Dermis microvascular lymphatic vessel endothelial cell (primary cell): ENCODE results near the gene HIC1. TPM values are rescaled to one million over a fixed set of nuclear protein-coding genes. Genes with fewer than 3 reads are reported as not detected.
A peak's percentile ranks its signal among the peaks of the same experiment; 100 is the strongest.

ENCODE experiments used
- DNase-seq, 2 donors: peaks; one replicate each; pipeline versions ENCODE4 v3.0.0 to v3.0.0-alpha.2; 2010; ENCODE audit warnings: low read depth in 2 of 2
- total RNA-seq: library from RNA; depleted of rRNA; stranded (reverse); fragments of >200 nt; gene quantifications from 2 replicates; pipeline ENCODE4 v1.2.1, GENCODE V29; 2014

Gene HIC1
- total RNA-seq, 1 donor from 2014 or later: 37.4 TPM

DNA sequence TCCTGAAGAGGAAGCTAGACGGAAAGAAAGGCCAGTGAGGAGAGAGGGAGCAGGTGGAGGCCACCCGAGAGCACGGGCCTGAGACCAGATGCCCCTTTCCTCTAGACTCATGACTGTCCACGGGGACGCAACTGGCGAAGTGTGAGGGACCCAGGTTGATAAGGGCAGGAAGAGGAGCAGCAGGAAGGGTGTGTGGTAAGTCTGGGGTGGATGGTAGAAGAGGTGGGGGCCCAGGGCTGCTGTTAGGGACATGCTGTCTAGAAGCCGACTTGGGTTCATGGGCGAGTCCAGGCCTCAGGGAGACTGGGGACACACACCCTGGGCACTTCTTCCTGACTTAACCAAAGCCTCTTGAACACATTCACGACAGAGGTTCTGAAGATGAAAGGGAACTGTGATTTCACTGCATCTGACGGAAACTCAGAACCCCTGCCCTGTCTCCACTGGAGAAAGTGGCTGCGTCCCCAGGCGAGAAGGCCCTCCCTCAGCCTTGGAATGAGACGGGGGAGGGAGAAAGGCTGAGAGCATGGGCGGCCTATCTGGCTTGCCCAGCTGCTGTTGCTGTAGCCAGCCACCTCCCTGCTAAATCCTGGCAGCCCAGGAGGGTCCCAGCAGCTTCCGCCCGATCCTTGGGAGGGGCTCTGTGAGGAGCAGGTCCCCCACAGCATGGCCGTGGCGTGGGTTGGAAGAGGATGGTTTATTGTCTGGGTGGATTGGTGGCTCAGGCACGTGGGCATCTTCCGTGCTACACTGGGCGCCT, 6.0 kb downstream of the HIC1 start:
- DNase-seq: peak in 1 of 2 donors; percentile 17

DNA sequence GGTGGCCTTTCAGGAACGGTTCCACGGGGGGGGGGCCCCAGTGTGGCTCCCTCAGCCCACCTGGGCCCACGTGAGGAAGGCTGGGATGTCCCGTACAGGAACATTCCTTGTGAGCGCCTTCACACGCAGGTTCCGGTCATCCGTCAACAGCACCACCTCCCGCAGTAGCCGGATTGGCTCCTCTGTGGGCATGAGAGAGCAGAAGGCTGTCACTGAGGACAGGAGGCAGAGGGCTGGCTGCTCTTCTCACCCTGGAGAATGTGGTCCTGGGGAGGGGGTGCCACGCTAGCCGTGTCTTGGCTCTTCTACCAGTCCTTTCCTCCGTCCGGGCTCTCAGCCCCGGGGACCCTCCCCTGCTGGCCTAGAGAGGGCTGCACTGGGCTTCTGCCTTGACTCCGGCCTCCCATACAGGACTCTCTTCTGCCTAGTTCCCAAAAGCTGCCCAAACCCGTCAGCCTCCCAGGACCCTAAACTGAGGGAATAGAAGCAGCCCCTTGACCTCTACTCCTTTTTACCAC, 6.6 kb downstream of the HIC1 start:
- no peak for DNase-seq

DNA sequence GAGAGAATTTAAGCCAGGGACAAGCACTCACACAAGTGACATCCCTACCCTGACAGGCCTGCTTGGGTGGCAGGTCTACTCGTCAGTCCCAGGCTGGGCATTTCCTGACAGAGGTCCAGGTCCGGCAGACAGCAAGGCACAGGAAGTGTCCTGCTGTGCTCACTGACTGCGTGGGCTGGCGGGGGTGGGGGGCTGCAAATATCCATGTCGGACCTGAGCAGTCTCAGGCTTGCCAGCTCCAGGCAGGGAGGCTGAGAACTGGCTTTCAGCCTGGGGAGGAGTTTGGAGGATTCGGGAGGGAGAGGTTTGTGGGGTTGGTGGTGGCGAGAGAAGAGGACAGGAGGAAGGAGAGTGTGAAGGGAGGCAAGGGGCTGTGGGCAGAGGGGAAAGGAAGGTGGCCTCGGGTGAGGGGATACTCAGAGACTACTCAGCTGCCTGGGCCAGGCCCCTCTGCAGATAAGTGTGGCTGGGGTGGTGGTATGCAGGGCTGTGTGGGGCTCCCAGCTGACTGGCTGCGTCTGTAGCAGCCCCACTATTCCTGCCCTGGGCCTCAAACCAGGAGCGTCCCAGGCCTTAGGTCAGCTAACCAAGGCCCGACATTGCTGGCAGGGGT, 7.8 kb downstream of the HIC1 start:
- DNase-seq: peak in 1 of 2 donors; percentile 68

DNA sequence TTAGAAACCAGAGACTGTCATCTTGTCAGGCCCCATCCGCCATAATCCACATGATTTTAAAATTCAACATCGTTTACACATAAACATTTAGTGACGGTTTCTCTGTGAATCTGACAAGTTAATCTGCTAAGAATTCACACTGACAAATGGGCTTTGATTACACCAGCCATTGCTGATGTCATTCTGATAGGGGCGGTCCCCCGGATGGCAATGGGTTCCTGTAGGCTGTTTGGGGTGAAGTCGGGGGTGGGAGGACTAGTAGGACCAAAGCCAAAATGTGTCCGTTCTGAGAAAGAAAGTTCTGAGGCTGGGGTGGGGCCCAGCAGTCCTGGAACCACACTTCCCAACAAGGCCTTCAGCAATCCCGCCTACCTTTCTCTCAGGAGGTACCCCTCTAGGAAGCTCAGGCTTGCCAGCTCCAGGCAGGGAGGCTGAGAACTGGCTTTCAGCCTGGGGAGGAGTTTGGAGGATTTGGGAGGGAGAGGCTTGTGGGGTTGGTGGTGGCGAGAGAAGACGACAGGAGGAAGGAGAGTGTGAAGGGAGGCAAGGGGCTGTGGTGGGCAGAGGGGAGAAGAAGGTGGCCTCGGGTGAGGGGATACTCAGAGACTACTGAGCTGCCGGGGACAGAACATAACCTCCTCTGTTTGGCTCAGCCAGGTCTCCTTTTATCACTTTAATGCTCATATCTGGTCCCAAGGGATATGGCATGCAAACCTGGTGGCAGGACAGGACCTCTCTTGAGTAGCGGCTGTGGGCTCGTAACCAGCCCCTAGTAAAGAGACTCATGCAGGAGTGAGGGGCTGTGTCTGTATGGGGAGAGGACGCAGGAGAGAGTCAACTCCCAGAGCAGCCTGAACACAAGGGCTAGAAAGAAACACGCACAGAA, 8.6 kb downstream of the HIC1 start:
- peak in 1 of 2 donors; percentile 29 for DNase-seq

DNA sequence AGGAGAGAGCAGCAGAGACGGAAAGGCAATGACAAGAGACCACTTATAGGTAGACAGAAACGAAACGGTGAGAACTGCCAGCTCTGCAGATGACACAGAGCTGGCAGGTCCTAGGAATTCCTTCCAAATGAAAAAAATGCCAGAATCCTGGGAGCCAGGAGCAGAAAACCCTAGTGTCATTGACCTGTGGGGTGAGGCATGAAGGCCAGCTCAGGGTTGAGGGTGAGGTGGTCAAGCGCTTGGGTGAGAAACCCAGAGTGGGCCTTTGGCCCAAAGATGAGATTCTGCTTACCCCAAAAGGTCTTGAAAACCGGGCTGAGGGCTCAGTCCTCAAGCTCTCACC, 9.2 kb downstream of the HIC1 start:
- DNase-seq: no peak

DNA sequence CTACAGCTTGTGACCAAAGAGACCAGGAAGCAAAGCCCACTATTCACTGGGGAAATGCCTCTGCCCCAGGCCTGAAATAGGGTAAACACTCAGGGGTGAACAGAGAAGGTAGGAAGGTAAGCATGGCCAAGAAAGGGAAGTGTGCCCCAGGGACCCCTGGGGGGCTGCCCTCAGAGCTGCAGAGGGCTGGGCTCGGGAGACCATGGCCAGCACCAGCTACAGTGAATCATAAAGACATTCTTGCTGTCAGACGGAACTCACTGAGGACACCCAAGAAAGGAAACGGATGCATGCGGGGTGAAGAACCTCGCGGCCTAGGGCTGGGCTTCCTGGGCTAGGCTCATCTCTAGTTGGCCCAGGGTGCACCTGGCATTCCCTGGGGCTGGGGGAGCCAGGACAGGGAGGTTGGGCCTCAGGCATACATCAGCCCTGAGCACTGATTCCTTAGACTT, 9.6 kb downstream of the HIC1 start:
- no peak for DNase-seq

DNA sequence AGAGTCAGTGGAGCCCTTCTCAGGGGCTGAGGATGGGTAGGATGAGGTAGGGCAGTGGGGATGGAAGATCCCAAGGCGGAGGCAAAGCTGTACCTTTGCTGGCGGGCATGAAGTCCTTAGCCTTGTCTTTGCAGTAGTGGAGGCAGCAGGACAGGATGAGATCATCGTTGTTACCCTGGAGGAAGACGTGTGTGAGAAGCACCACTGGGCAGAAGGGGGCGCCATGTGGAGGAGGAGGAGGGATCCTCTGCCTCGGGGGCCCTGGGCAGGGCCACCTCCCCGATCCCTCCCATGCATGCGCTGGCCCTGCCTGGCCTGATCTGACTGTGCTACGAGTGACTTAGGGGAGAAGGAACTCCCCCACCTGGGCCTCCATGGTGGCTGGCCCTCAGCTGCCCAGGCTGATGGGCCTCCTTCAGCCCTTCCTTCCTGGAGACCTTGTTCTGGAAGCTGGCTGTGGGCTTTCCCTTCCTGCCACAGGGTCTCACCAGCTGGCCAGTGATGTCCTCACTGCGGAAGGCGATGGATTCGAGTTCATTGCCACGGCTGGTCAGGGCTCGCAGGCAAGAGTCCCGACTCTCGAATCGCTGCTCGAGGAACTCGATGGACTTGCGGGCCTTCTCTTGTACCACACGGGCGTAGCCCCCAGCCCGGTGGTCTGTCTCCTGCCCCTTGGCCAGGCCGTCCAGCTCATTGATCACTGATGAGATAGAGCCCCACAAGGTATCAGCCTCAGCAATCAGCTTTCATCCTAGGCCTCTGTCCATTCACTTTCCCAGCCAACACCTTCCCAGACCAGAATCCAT, 10.3 kb downstream of the HIC1 start:
- peak in 1 of 2 donors; percentile 86 for DNase-seq

DNA sequence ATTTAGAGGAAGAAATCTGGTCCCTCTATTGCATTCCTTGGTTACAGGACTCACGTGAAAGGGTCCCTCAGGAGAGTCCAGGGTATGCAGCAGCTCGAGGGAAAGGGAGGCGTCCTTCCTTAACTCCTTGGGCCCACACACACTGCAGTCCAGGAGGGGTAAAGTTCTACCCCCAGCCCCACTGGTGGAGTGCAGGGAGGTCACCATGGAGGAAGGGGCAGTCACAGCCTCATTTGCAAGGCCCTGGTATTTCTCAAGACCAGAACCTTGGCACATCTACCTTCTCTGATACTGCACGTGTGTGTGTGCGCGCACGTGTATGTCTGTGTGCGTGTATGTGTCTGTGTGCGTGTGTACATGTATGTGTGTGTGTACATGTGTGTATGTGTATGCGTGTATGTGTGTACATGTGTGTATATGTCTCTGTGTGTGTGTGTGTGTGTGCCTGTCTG, 11.1 kb downstream of the HIC1 start:
- no peak for DNase-seq

DNA sequence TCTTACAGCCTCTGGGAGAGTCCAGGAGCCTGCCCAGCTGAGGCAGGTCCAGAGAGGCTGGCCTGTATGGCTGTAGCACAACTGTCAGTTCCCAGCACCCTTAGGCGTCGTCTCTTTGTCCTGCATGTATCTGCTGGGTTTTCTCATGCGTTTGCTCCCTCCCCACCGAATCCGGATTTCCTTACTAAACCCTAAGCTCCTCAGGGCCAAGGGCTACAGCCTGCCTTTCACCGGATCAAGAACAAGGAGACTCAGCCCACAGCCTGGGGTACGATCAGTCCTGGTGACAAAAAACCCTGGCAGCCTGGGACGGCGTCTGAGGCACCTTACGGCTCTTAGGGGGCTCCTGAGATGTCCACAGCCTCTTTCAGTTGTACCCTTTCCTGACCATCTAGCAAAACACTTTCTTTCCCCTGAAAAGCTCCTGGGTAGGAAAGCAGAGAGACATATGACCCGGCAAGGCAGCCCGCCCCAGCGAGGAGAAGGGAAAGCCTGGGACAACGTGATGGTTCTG, 12.2 kb downstream of the HIC1 start:
- DNase-seq: peak in 1 of 2 donors; percentile 35

DNA sequence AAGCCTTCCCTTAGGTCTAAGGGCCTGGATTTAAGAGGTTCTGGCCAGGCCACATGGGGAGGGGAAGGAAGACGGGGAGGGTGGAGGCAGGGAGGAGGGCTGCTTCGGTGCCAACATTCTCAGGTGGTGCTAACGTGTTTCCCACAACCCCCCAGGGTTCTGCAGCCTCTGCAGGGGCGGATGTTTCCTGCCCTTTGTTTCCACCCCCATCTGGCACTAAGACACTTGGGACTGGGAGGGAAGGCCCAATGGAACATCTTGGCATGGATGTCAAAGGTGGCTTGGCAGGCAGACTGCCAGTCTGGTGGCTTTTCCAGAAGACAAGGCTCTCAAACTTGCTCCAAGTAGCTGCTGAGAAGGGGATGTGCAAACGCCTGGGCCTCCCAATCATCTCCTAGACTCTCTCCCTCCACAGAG, 12.7 kb downstream of the HIC1 start:
- DNase-seq: peak in 1 of 2 donors; percentile 82

DNA sequence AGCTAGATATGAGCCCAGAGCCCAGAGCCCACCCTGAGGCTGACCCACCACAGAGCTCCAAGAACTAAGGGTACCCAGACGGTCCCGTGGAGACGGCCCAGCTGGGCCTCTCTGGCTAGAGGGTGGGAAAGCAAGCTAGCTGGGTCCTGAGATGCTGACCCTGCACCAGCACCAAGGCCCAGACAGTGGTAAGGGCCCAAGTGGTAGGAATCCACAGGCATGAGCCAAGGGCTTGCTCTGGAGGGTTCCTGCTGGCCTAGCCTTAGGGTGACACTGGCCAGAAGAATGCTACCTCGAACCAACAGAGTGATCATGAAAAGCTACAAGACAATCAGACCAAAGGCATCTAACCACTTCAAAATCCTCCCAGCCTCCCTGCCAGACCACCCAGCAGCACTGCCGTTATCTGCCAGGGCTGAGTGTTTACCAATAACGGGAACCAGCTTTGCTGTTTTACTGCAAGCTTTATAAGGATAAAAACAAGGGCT, 13.2 kb downstream of the HIC1 start:
- no peak for DNase-seq

DNA sequence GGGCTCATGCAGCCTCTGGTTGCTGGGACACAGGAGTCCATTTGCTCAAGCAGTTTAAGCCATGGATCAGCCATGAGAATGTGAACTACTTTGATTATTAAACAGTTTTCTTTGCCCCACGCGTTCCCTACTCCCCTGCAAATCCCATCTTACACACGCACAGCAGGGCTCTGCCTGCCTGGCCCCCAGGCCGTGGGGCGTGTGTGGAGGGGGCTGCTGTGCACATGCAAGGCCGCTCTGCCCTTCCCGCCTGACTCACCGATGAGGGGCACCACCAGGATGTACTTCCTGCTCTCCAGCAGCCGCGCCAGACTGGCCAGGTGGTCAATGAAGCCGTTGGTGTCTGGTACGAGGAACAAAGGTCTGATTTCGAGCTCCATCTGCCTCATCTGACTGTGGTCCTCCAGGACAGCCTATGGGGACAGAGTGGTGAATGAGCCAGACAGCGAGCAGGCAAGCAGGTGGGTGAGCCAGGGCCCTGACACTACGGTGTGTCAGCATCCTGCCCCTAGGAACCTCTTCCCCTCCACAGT, 13.7 kb downstream of the HIC1 start:
- DNase-seq: peak in 1 of 2 donors; percentile 89

DNA sequence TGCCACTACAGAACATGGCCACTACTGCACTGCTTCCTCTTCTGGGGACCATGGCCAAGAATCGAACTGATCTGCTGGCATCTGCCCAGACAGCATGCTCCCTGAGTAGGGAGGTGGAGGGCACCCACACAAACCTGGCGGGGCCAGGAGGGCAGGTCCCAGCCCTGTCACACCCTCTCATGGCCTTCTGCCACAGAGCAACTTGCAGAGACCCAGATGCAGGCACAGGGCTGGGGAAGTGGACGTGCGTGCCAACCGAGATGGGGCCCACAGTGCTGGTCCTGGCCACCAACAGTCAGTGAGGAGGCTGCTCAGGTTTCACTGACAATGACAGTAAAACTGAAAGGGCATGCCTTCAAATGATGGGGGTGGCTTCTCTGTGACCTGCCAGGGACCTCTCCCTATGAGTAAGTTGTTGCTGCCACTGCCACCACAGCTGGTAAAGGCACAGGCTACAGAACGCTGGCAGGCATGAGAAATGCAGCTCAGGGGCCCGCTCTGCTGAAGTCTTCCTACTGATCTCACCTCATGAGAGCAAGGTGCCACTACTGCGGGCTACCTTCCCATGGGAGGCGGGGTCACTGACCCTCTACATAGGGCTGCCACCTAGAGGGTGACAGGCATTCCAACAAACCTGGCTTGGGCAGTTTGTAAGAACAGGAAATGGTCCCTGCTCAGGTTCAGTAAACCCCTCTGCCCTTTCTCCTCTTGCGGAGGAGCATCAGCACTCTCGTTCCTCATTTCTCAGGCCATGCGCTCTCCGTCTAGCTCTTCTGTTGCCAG, 15.5 kb downstream of the HIC1 start:
- no peak for DNase-seq

DNA sequence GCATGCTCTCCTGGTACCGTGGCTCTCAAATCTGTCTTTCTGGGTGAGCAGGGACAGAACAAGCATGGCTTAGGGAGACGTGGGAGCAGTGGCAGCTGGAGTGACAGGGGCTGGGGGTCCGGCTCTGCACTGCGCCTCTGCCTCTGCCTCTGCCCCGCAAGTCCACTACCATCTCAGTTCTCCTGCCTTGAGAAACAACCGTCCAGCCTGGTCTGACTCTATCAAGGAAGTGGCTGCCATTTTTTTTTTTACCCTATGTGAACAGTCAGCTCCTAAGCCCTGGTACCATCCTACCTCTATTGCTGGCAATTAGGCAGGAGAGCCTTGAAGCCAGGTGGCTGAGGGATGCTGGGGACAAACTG, 16.1 kb downstream of the HIC1 start:
- DNase-seq: no peak

DNA sequence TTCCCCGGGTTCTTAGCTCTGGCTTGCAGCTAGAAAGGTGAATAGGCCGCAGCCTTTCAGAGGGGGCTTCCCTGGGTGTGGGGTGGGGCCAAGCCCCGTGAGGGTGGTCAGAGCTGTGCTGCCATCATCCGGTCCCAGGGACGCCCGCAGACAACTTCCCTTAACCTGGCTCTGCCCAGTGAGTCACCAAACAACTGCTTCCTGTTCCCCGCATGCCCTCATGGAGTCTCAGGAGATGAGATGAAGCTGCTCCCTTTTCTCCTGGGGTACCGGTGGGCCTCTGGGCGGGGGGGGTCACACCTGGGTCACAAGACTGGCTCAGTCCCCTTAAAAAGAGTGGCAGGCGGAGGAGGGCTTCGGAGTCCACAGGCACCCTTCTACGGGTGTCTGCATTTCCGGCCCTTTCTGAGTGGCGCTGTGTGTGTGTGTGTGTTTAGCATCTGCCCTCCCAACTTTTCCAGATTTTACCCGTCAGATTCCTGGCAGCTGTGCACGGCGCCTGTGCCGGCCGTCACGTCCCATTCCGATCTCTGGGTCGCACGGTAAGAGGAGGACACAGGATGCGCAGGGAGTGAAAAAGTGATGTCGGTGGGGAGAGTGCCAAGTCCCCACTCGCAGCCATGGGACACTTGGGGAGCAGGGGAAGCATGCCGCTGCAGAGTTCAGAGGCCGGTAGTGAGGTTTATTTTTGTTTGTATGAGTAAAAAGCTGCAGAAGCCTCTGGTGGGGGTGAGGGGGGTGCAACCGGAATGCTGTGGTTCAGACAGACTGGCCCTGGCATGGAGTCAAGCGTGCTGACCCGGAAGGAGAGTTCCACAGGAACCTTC, 16.8 kb downstream of the HIC1 start:
- peak; percentile 87 to 93 for DNase-seq

DNA sequence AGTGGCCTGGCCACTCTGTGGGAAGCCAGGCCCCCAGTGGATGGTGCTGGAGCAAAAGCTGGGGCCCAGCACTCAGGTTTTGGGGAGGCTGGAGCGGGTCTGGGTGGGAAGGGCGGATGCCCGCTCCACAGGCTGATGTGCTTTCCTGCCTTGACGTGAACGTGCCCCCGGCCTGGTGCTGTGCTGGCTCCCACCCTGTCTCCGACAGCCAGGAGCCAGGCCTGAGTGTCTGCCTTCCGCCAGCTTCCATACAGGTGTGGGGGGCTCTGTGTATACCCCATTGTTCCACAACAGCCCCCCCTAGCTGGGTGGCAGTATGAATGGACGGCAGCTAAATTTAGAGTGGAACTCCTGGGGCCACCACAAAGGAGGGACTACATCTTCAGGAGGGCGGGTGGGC, 20.0 kb downstream of the HIC1 start:
- DNase-seq: no peak

DNA sequence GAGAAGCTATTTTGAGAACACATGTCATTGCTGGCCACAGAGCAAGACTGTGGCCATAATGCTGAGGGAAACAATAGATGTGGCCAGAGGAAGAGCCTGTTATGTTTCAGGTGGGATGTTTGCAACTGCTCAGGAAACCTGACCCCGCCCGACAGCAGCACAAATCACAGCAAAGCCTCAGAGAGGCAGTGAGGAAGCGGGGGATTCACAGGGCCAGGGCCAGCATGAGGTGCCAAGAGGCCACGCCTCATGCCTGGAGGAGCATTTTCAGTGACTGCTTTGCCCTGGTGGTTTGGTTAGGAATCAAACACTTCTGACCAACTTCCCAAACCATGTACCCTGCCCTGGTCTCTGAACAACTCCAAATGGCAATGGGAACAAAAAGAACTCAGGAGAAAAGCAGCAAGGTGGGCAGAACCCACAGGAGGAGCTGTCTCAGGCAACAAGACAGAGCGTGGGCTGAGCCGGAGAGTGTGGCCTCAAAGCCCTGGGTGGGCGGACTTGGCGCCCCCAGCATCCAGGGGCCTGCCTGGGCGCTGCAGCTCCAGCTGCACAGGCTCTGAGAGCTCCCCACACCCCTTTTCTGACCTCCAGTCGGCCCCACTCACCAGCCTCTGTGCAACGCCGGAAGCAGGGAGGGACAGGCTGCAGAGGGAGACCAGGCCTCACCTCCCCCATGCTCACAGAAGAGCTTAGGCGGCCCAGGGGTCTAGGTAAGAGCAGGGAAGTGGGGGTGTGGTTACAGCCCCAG, 20.6 kb downstream of the HIC1 start:
- peak in 1 of 2 donors; percentile 65 for DNase-seq
